Endodermal cell (in vitro differentiated cells): ENCODE data around the gene CBR1. TPM values are rescaled to one million over a fixed set of nuclear protein-coding genes. Genes with fewer than 3 reads are reported as not detected.

ENCODE experiments used
- DNase-seq: peaks from one replicate; pipeline ENCODE4 v3.0.0-alpha.2; 2017
- H3K27ac ChIP-seq: 2 replicates; pipeline ENCODE4 v1.5.1; 2013; ENCODE audit warnings: mild to moderate bottlenecking, low read depth, low read length, moderate library complexity
- H3K27me3 ChIP-seq: 2 replicates; pipeline ENCODE4 v1.6.1; 2013; ENCODE audit warnings: mild to moderate bottlenecking, low read length, moderate library complexity; ENCODE audit not compliant: insufficient read depth, control insufficient read depth, poor library complexity, severe bottlenecking
- H3K36me3 ChIP-seq: 2 replicates; pipeline ENCODE4 v1.7.0; 2013; ENCODE audit warnings: mild to moderate bottlenecking, low read length, moderate library complexity; ENCODE audit not compliant: control insufficient read depth, insufficient read depth
- H3K4me1 ChIP-seq: one replicate; pipeline ENCODE4 v1.7.0; 2013; ENCODE audit warnings: low read length; ENCODE audit not compliant: control insufficient read depth, insufficient read depth
- H3K4me3 ChIP-seq: 2 replicates; pipeline ENCODE4 v1.5.1; 2013; ENCODE audit warnings: mild to moderate bottlenecking, low read length, moderate library complexity
- H3K9ac ChIP-seq: 2 replicates; pipeline ENCODE4 v1.6.1; 2013; ENCODE audit warnings: mild to moderate bottlenecking, low read length, moderate library complexity; ENCODE audit not compliant: poor library complexity, severe bottlenecking; ENCODE audit errors: extremely low read depth
- H3K9me3 ChIP-seq: 2 replicates; pipeline ENCODE4 v1.6.1; 2013; ENCODE audit warnings: mild to moderate bottlenecking, low read length, moderate library complexity; ENCODE audit not compliant: control insufficient read depth
- H3K27ac Mint-ChIP-seq: 2 replicates; pipeline ENCODE4 v1.8.0; 2020; ENCODE audit warnings: mixed read lengths
- H3K27me3 Mint-ChIP-seq: 2 replicates; pipeline ENCODE4 v1.8.0; 2021; ENCODE audit warnings: mild to moderate bottlenecking, mixed read lengths; ENCODE audit not compliant: insufficient read depth
- H3K36me3 Mint-ChIP-seq: 2 replicates; pipeline ENCODE4 v1.8.0; 2020; ENCODE audit warnings: low read depth, mixed read lengths
- H3K4me1 Mint-ChIP-seq: 2 replicates; pipeline ENCODE4 v1.8.0; 2020; ENCODE audit warnings: mixed read lengths
- H3K4me3 Mint-ChIP-seq: 2 replicates; pipeline ENCODE4 v1.8.0; 2020; ENCODE audit warnings: mild to moderate bottlenecking, moderate library complexity, mixed read lengths
- H3K9me3 Mint-ChIP-seq: 2 replicates; pipeline ENCODE4 v1.8.0; 2020; ENCODE audit warnings: mild to moderate bottlenecking, mixed read lengths
- CTCF ChIP-seq: fragments of 200-600 bp; sonication (generic); conservative IDR thresholded peaks from 2 replicates; pipeline ENCODE4 v1.5.0; 2021; ENCODE audit warnings: antibody characterized with exemption, mild to moderate bottlenecking
- WGBS, 2 experiments: methylation state at CpG; one replicate each; pipeline versions ENCODE4 v1.1.5 to v1.1.7; 2013; ENCODE audit warnings: missing lambda C conversion rate in 2 of 2, mixed read lengths in 1 of 2; ENCODE audit not compliant: insufficient coverage in 1 of 2, insufficient read length in 1 of 2; 5-methylcytosine and 5-hydroxymethylcytosine counted together
- total RNA-seq, 2 donors: library from RNA; stranded (reverse); fragmentation: NEBNext Ultra II Directional in 1 of 2; extraction: Animal tissue kit (Norgen Biotek cat#: 25700) in 1 of 2; gene quantifications; 2 replicates in 1 of 2; 3 replicates in 1 of 2; pipeline ENCODE4 v1.2.1, GENCODE V29; 2021

CBR1 gene
- total RNA-seq, 2 donors from 2014 or later = 0.40 to 15.1 TPM

- H3K4me3 ChIP-seq = no peak overlapping the region
- H3K36me3 ChIP-seq = peaks cover 94% of the 10 kb centered on the region
- H3K9me3 Mint-ChIP-seq = no peaks in the 10 kb centered on the region
- no peak overlapping the region for H3K9ac ChIP-seq
- no peak overlapping the region for H3K27ac ChIP-seq
- H3K4me1 ChIP-seq = no peaks in the 10 kb centered on the region
- H3K27ac Mint-ChIP-seq = no peak overlapping the region
- H3K4me1 Mint-ChIP-seq = no peaks in the 10 kb centered on the region
- H3K9me3 ChIP-seq = no peaks in the 10 kb centered on the region
- TF ChIP-seq CTCF = no peak
- H3K27me3 Mint-ChIP-seq = no peaks in the 10 kb centered on the region
- no peak overlapping the region for H3K4me3 Mint-ChIP-seq
- no peak for DNase-seq
- no peaks in the 10 kb centered on the region for H3K27me3 ChIP-seq
- H3K36me3 Mint-ChIP-seq = peaks cover 77% of the 10 kb centered on the region
- WGBS, 2 experiments = 96 to 100% methylated on average over 1 of the region's 1 CpG
These were observed 23.8 kb upstream of the CBR1 start for GRCh38 chr21:36045993-36046392.

- H3K27me3 Mint-ChIP-seq = no peaks in the 10 kb centered on the region
- Histone ChIP-seq H3K4me1 (no peaks in the 10 kb centered on the region), H3K27me3 (no peaks in the 10 kb centered on the region), H3K27ac (no peak overlapping the region), H3K9ac (no peak overlapping the region), H3K9me3 (no peaks in the 10 kb centered on the region), H3K36me3 (peaks cover 90% of the 10 kb centered on the region), H3K4me3 (no peak overlapping the region)
- H3K4me3 Mint-ChIP-seq = no peak overlapping the region
- H3K9me3 Mint-ChIP-seq = no peaks in the 10 kb centered on the region
- no peak for DNase-seq
- H3K27ac Mint-ChIP-seq = no peak overlapping the region
- H3K36me3 Mint-ChIP-seq = peaks cover 79% of the 10 kb centered on the region
- TF ChIP-seq CTCF = no peak
- no peaks in the 10 kb centered on the region for H3K4me1 Mint-ChIP-seq
- 70 to 86% methylated on average over 4 to 7 of the region's 7 CpGs for WGBS, 2 experiments
These were observed 22.7 kb upstream of the CBR1 start for GRCh38 chr21:36047139-36047538.

- 93 to 100% methylated on average over 3 to 7 of the region's 7 CpGs for WGBS, 2 experiments
- TF ChIP-seq CTCF = no peak
- no peak overlapping the region for H3K4me3 ChIP-seq
- no peaks in the 10 kb centered on the region for H3K27me3 ChIP-seq
- Mint-ChIP-seq H3K9me3 (no peaks in the 10 kb centered on the region), H3K27ac (no peak overlapping the region), H3K36me3 (peaks cover 82% of the 10 kb centered on the region), H3K4me3 (no peak overlapping the region), H3K4me1 (no peaks in the 10 kb centered on the region), H3K27me3 (no peaks in the 10 kb centered on the region)
- no peak overlapping the region for H3K27ac ChIP-seq
- DNase-seq = no peak
- H3K9ac ChIP-seq = no peak overlapping the region
- H3K36me3 ChIP-seq = peaks cover 87% of the 10 kb centered on the region
- H3K9me3 ChIP-seq = no peaks in the 10 kb centered on the region
- no peaks in the 10 kb centered on the region for H3K4me1 ChIP-seq
These were observed 21.5 kb upstream of the CBR1 start for GRCh38 chr21:36048357-36048756.
